ENCODE measurements around the gene R3HCC1L.

R3HCC1L gene

GRCh38 chr10:98293550-98294269 lies 159.3 kb downstream of the R3HCC1L start:
- DNase-seq = no peak

- DNase-seq = no peak
These were observed 159.8 kb downstream of the R3HCC1L start for GRCh38 chr10:98294270-98294627.

Data from NCI-H2227 treated with DMSO at 0.1 percent for 48 hours (cell line).